Neural progenitor cell (in vitro differentiated cells): Measurements from ENCODE around the gene HDDC3. TPM values are rescaled to one million over a fixed set of nuclear protein-coding genes. Genes with fewer than 3 reads are reported as not detected.

Experiments used
- DNase-seq: peaks from one replicate; pipeline ENCODE4 v3.0.0-alpha.2; 2016; ENCODE audit warnings: low spot score
- H2AFZ ChIP-seq: fragments of 200-600 bp; sonication (generic); replicated peaks from 2 replicates; pipeline ENCODE4 v1.6.1; 2016; ENCODE audit warnings: antibody characterized with exemption
- H3F3A ChIP-seq: fragments of 200-600 bp; sonication (generic); 2 replicates; pipeline ENCODE4 v1.6.1; 2016; ENCODE audit warnings: antibody characterized with exemption, low read depth
- H3K27ac ChIP-seq: fragments of 200-600 bp; sonication (generic); 2 replicates; pipeline ENCODE4 v1.5.1; 2016; ENCODE audit warnings: mild to moderate bottlenecking
- H3K27me3 ChIP-seq: fragments of 200-600 bp; sonication (generic); 2 replicates; pipeline ENCODE4 v1.6.1; 2016; ENCODE audit warnings: mild to moderate bottlenecking, moderate library complexity
- H3K36me3 ChIP-seq: fragments of 200-600 bp; sonication (generic); 2 replicates; pipeline ENCODE4 v1.5.1; 2016
- H3K4me1 ChIP-seq: fragments of 200-600 bp; sonication (generic); 2 replicates; pipeline ENCODE4 v1.6.1; 2016; ENCODE audit warnings: mixed run types
- H3K4me2 ChIP-seq: fragments of 200-600 bp; sonication (generic); 2 replicates; pipeline ENCODE4 v1.6.1; 2016
- H3K4me3 ChIP-seq: fragments of 200-600 bp; sonication (generic); 2 replicates; pipeline ENCODE4 v1.5.1; 2016
- H3K79me2 ChIP-seq: fragments of 200-600 bp; sonication (generic); 2 replicates; pipeline ENCODE4 v1.6.1; 2016; ENCODE audit warnings: low read depth
- H3K9ac ChIP-seq: fragments of 200-600 bp; sonication (generic); 2 replicates; pipeline ENCODE4 v1.6.1; 2016
- H3K9me3 ChIP-seq: fragments of 200-600 bp; sonication (generic); 2 replicates; pipeline ENCODE4 v1.5.1; 2016; ENCODE audit warnings: low read depth
- H4K20me1 ChIP-seq: fragments of 200-600 bp; sonication (generic); 2 replicates; pipeline ENCODE4 v1.6.1; 2016; ENCODE audit warnings: low read depth
- H3K27ac Mint-ChIP-seq: 3 replicates; pipeline ENCODE4 v1.8.0; 2021; ENCODE audit warnings: mixed read lengths
- H3K27me3 Mint-ChIP-seq: 2 replicates; pipeline ENCODE4 v1.8.0; 2022; ENCODE audit warnings: low read depth, mild to moderate bottlenecking, inconsistent platforms, moderate library complexity, mixed read lengths; ENCODE audit not compliant: insufficient read depth
- H3K36me3 Mint-ChIP-seq: 3 replicates; pipeline ENCODE4 v1.8.0; 2021; ENCODE audit warnings: mixed read lengths
- H3K4me1 Mint-ChIP-seq: 3 replicates; pipeline ENCODE4 v1.8.0; 2021; ENCODE audit warnings: mixed read lengths
- H3K4me3 Mint-ChIP-seq: 3 replicates; pipeline ENCODE4 v1.8.0; 2021; ENCODE audit warnings: mild to moderate bottlenecking, moderate library complexity, mixed read lengths
- H3K9me3 Mint-ChIP-seq: 3 replicates; pipeline ENCODE4 v1.8.0; 2020; ENCODE audit warnings: mixed read lengths
- EZH2 ChIP-seq: fragments of 200-600 bp; sonication (generic); IDR thresholded peaks from 2 replicates; pipeline ENCODE4 v1.6.1; 2017; ENCODE audit warnings: antibody characterized with exemption, mild to moderate bottlenecking, moderate library complexity
- EZH2phosphoT487 ChIP-seq: fragments of 200-600 bp; sonication (generic); IDR thresholded peaks from 2 replicates; pipeline ENCODE4 v1.6.1; 2017; ENCODE audit warnings: antibody characterized with exemption
- total RNA-seq: library from RNA; depleted of rRNA; stranded (reverse); fragments of >200 nt; gene quantifications from 2 replicates; pipeline ENCODE4 v1.2.3, GENCODE V29; 2015; ENCODE audit warnings: low replicate concordance
- TF ChIP-seq, protein P1 (sequence below): fragments of 200-600 bp; sonication (generic); IDR thresholded peaks from 2 replicates; pipeline ENCODE4 v1.5.1; 2017; ENCODE audit warnings: antibody characterized with exemption, mild to moderate bottlenecking

HDDC3 gene
- total RNA-seq, 1 donor from 2014 or later, result 20.4 TPM

DNA sequence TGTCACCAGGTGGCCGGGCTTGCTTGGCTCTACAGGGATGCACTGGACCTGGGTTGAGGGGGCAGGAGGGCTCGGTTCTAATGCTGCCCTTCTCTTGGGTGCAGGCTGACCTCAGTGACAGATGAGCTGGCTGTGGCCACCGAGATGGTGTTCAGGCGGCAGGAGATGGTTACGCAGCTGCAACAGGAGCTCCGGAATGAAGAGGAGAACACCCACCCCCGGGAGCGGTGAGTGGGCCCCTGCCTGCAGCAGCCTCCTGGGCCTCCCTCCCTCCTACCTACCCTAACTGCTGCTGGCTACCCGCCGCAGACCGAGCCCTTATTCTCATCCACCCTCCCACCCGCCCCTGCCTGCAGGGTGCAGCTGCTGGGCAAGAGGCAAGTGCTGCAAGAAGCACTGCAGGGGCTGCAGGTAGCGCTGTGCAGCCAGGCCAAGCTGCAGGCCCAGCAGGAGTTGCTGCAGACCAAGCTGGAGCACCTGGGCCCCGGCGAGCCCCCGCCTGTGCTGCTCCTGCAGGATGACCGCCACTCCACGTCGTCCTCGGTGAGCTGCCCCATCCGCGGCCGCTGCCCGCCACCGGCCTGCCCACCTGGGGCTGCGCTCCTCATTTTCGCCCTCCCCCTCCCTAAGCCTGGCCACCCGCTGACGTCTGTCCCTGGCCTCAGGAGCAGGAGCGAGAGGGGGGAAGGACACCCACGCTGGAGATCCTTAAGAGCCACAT, 42.5 kb downstream of the HDDC3 start:
- DNase-seq, result no peak
- no peaks in the 10 kb centered on the region for H3K9me3 Mint-ChIP-seq
- TF ChIP-seq EZH2phosphoT487, result no peak
- TF ChIP-seq, protein P1, sequence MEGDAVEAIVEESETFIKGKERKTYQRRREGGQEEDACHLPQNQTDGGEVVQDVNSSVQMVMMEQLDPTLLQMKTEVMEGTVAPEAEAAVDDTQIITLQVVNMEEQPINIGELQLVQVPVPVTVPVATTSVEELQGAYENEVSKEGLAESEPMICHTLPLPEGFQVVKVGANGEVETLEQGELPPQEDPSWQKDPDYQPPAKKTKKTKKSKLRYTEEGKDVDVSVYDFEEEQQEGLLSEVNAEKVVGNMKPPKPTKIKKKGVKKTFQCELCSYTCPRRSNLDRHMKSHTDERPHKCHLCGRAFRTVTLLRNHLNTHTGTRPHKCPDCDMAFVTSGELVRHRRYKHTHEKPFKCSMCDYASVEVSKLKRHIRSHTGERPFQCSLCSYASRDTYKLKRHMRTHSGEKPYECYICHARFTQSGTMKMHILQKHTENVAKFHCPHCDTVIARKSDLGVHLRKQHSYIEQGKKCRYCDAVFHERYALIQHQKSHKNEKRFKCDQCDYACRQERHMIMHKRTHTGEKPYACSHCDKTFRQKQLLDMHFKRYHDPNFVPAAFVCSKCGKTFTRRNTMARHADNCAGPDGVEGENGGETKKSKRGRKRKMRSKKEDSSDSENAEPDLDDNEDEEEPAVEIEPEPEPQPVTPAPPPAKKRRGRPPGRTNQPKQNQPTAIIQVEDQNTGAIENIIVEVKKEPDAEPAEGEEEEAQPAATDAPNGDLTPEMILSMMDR, result no peak
- TF ChIP-seq EZH2, result no peak
- H3K4me2 ChIP-seq, result no peak overlapping the region
- no peak overlapping the region for H3K4me3 ChIP-seq
- H2AFZ ChIP-seq, result no peak overlapping the region
- no peaks in the 10 kb centered on the region for H3K36me3 ChIP-seq
- no peak overlapping the region for H3K27ac ChIP-seq
- H3K27ac Mint-ChIP-seq, result no peak overlapping the region
- no peak overlapping the region for H3K4me3 Mint-ChIP-seq
- H3K4me1 Mint-ChIP-seq, result peaks cover 13% of the 10 kb centered on the region
- H3K79me2 ChIP-seq, result no peaks in the 10 kb centered on the region
- H3K9me3 ChIP-seq, result no peaks in the 10 kb centered on the region
- peaks cover 7% of the 10 kb centered on the region for H3F3A ChIP-seq
- no peaks in the 10 kb centered on the region for H3K36me3 Mint-ChIP-seq
- H3K4me1 ChIP-seq, result no peaks in the 10 kb centered on the region
- no peaks in the 10 kb centered on the region for H3K27me3 ChIP-seq
- no peaks in the 10 kb centered on the region for H4K20me1 ChIP-seq
- H3K9ac ChIP-seq, result no peak overlapping the region
- peaks cover 4% of the 10 kb centered on the region for H3K27me3 Mint-ChIP-seq

DNA sequence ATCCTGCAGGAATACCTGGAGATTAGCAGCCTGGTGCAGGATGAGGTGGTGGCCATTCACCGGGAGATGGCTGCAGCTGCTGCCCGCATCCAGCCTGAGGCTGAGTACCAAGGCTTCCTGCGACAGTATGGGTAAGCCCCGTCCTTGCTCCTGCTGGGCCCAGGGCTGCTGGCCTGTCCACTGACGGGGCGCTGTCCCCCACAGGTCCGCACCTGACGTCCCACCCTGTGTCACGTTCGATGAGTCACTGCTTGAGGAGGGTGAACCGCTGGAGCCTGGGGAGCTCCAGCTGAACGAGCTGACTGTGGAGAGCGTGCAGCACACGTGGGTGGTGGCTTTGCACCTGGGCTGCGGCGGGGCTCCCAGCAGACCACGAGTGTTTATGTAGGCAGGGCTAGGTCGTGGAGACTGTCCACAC, 43.0 kb downstream of the HDDC3 start:
- no peak overlapping the region for H3K4me2 ChIP-seq
- H3K27me3 Mint-ChIP-seq, result peaks cover 4% of the 10 kb centered on the region
- DNase-seq, result no peak
- TF ChIP-seq, protein P1, result no peak
- TF ChIP-seq EZH2phosphoT487 (no peak), EZH2 (no peak)
- no peaks in the 10 kb centered on the region for H3K36me3 Mint-ChIP-seq
- no peak overlapping the region for H3K9ac ChIP-seq
- H3K4me1 Mint-ChIP-seq, result peaks cover 14% of the 10 kb centered on the region
- no peak overlapping the region for H3K4me3 ChIP-seq
- H3K4me1 ChIP-seq, result peaks cover 3% of the 10 kb centered on the region
- no peaks in the 10 kb centered on the region for H4K20me1 ChIP-seq
- no peaks in the 10 kb centered on the region for H3K27me3 ChIP-seq
- no peaks in the 10 kb centered on the region for H3K36me3 ChIP-seq
- H3K9me3 Mint-ChIP-seq, result no peaks in the 10 kb centered on the region
- no peaks in the 10 kb centered on the region for H3K79me2 ChIP-seq
- peaks cover 11% of the 10 kb centered on the region for H3F3A ChIP-seq
- no peak overlapping the region for H3K27ac Mint-ChIP-seq
- no peak overlapping the region for H3K27ac ChIP-seq
- no peaks in the 10 kb centered on the region for H3K9me3 ChIP-seq
- no peak overlapping the region for H2AFZ ChIP-seq
- no peak overlapping the region for H3K4me3 Mint-ChIP-seq

GRCh38 chr15:90887037-90887481, 45.3 kb downstream of the HDDC3 start:
- Histone ChIP-seq H3K27ac (no peak overlapping the region), H3K9ac (no peak overlapping the region), H3K4me3 (no peak overlapping the region), H3K4me1 (peaks cover 13% of the 10 kb centered on the region), H4K20me1 (no peaks in the 10 kb centered on the region), H2AFZ (no peak overlapping the region), H3K4me2 (no peak overlapping the region), H3K36me3 (no peaks in the 10 kb centered on the region), H3K9me3 (no peaks in the 10 kb centered on the region), H3K27me3 (no peaks in the 10 kb centered on the region), H3K79me2 (no peaks in the 10 kb centered on the region), H3F3A (peaks cover 16% of the 10 kb centered on the region)
- Mint-ChIP-seq H3K9me3 (no peaks in the 10 kb centered on the region), H3K4me3 (no peak overlapping the region), H3K36me3 (no peaks in the 10 kb centered on the region), H3K4me1 (peaks cover 17% of the 10 kb centered on the region), H3K27ac (no peak overlapping the region), H3K27me3 (peaks cover 4% of the 10 kb centered on the region)
- no peak for TF ChIP-seq EZH2phosphoT487
- TF ChIP-seq EZH2, result no peak
- TF ChIP-seq, protein P1, result no peak
- DNase-seq, result no peak
